Chondrocyte (in vitro differentiated cells): ENCODE measurements around the gene REV1. TPM values are rescaled to one million over a fixed set of nuclear protein-coding genes. Genes with fewer than 3 reads are reported as not detected.
"Not testable (repeated sequence)": the region's sequence is repeated elsewhere in the genome, so short reads cannot be mapped to it uniquely, and the experiment has no call there.

Experiments
- DNase-seq: peaks from one replicate; pipeline ENCODE4 v3.0.0; 2021; ENCODE audit warnings: mixed read lengths, low spot score
- H3K27ac Mint-ChIP-seq: one replicate; pipeline ENCODE4 v1.8.0; 2021; ENCODE audit warnings: mild to moderate bottlenecking, moderate library complexity, mixed read lengths; ENCODE audit not compliant: unreplicated experiment
- H3K27me3 Mint-ChIP-seq: 2 replicates; pipeline ENCODE4 v1.8.0; 2021; ENCODE audit warnings: low read depth, mixed read lengths
- H3K36me3 Mint-ChIP-seq: 2 replicates; pipeline ENCODE4 v1.8.0; 2021; ENCODE audit warnings: low read depth, mixed read lengths
- H3K4me1 Mint-ChIP-seq: 2 replicates; pipeline ENCODE4 v1.8.0; 2021; ENCODE audit warnings: low read depth, mild to moderate bottlenecking, mixed read lengths
- H3K4me3 Mint-ChIP-seq: one replicate; pipeline ENCODE4 v1.8.0; 2021; ENCODE audit warnings: mild to moderate bottlenecking, moderate library complexity, mixed read lengths; ENCODE audit not compliant: unreplicated experiment
- H3K9me3 Mint-ChIP-seq: 2 replicates; pipeline ENCODE4 v1.8.0; 2021; ENCODE audit warnings: low read depth, mixed read lengths
- CTCF ChIP-seq: fragments of 200-600 bp; sonication (generic); IDR thresholded peaks from 2 replicates; pipeline ENCODE4 v1.5.0; 2021; ENCODE audit warnings: antibody characterized with exemption, mild to moderate bottlenecking, moderate library complexity
- total RNA-seq: library from RNA; stranded (reverse); gene quantifications from 3 replicates; pipeline ENCODE4 v1.2.1, GENCODE V29; 2021

REV1 gene
- total RNA-seq, 1 donor from 2014 or later: 25.0 TPM

- no peak for DNase-seq
These were observed 111.9 kb downstream of the REV1 start for GRCh38 chr2:99377879-99378278.

GRCh38 chr2:99376254-99376864 is 113.5 kb downstream of the REV1 start:
- no peak overlapping the region for H3K4me3 Mint-ChIP-seq
- peak overlapping the region; percentile 55 for H3K27ac Mint-ChIP-seq
- peaks cover 6% of the 10 kb centered on the region for H3K9me3 Mint-ChIP-seq
- H3K4me1 Mint-ChIP-seq: peaks cover 6% of the 10 kb centered on the region
- no peaks in the 10 kb centered on the region for H3K27me3 Mint-ChIP-seq
- no peak for TF ChIP-seq CTCF
- peaks cover 46% of the 10 kb centered on the region for H3K36me3 Mint-ChIP-seq
- no peak for DNase-seq

More at GRCh38 chr2:99377879-99378278, 111.9 kb downstream of the REV1 start:
- H3K9me3 Mint-ChIP-seq: peaks cover 6% of the 10 kb centered on the region
- TF ChIP-seq CTCF: no peak
- H3K27me3 Mint-ChIP-seq: no peaks in the 10 kb centered on the region
- peaks cover 41% of the 10 kb centered on the region for H3K36me3 Mint-ChIP-seq
- H3K27ac Mint-ChIP-seq: no peak overlapping the region
- no peak overlapping the region for H3K4me3 Mint-ChIP-seq
- peaks cover 6% of the 10 kb centered on the region for H3K4me1 Mint-ChIP-seq

- Mint-ChIP-seq H3K36me3 (peaks cover 47% of the 10 kb centered on the region), H3K4me1 (no peaks in the 10 kb centered on the region), H3K9me3 (peaks cover 6% of the 10 kb centered on the region), H3K27ac (no peak overlapping the region), H3K27me3 (no peaks in the 10 kb centered on the region), H3K4me3 (no peak overlapping the region)
- DNase-seq: no peak
- no peak for TF ChIP-seq CTCF
These were observed 115.1 kb downstream of the REV1 start for GRCh38 chr2:99374747-99375146.

- Mint-ChIP-seq H3K27ac (no peak overlapping the region), H3K4me3 (no peak overlapping the region), H3K27me3 (no peaks in the 10 kb centered on the region), H3K9me3 (peaks cover 6% of the 10 kb centered on the region), H3K36me3 (peaks cover 49% of the 10 kb centered on the region), H3K4me1 (no peaks in the 10 kb centered on the region)
- no peak for DNase-seq
- no peak for TF ChIP-seq CTCF
These were observed 116.7 kb downstream of the REV1 start for GRCh38 chr2:99373144-99373543.

- H3K9me3 Mint-ChIP-seq, H3K4me3 Mint-ChIP-seq, H3K27ac Mint-ChIP-seq, H3K27me3 Mint-ChIP-seq, H3K4me1 Mint-ChIP-seq, DNase-seq: not testable (repeated sequence)
- H3K36me3 Mint-ChIP-seq: peaks cover 41% of the 10 kb centered on the region
These were observed 121.0 kb downstream of the REV1 start for GRCh38 chr2:99368854-99369253.

GRCh38 chr2:99365661-99366060 is 124.2 kb downstream of the REV1 start:
- Mint-ChIP-seq H3K4me3 (no peak overlapping the region), H3K4me1 (no peaks in the 10 kb centered on the region), H3K27me3 (no peaks in the 10 kb centered on the region), H3K27ac (no peak overlapping the region), H3K36me3 (peaks cover 30% of the 10 kb centered on the region), H3K9me3 (no peaks in the 10 kb centered on the region)
- TF ChIP-seq CTCF: no peak
- no peak for DNase-seq
